Measurements from ENCODE around the gene UGT1A10.

The UGT1A10 gene

DNA sequence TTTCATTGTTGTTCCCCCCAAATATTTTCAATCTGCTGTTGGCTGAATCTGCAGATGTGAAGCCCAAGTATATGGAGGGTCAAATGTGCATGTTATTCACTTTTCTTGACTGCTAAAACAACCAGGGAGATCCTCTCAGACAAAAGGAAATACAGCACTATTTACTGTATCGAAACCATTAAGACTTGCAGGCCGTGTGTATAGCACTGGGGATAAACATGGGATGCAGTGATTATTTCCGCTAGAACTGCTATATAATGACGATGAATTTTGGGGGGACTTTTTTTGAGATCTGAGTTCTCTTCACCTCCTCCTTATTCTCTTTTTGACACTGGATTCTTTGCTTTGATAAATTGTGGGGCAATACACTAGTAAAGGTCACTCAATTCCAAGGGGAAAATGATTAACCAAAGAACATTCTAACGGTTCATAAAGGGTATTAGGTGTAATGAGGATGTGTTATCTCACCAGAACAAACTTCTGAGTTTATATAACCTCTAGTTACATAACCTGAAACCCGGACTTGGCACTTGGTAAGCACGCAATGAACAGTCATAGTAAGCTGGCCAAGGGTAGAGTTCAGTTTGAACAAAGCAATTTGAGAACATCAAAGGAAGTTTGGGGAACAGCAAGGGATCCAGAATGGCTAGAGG lies 120.3 kb downstream of the UGT1A10 start:
- H3K36me3 ChIP-seq: no peaks in the 10 kb centered on the region
- H3K27ac ChIP-seq: no peak overlapping the region
- no peak for TF ChIP-seq CTCF (IDR thresholded peaks at IDR 0.05; ENCODE audit: low read depth, low read length)

GRCh38 chr2:233758141-233758540 lies 121.9 kb downstream of the UGT1A10 start:
- Histone ChIP-seq H3K27me3 (ENCODE audit: insufficient read depth, low read depth, severe bottlenecking) (no peaks in the 10 kb centered on the region), H3K4me3 (ENCODE audit: low read depth, low read length) (no peak overlapping the region), H3K27ac (no peak overlapping the region), H3K36me3 (no peaks in the 10 kb centered on the region), H3K9me3 (ENCODE audit: severe bottlenecking) (no peaks in the 10 kb centered on the region)
- no peak for TF ChIP-seq CTCF (IDR thresholded peaks at IDR 0.05; ENCODE audit: low read depth, low read length)
- DNase-seq: no peak

More for the DNA sequence above, 120.3 kb downstream of the UGT1A10 start:
- Histone ChIP-seq H3K4me3 (ENCODE audit: low read depth, low read length) (no peak overlapping the region), H3K9me3 (ENCODE audit: severe bottlenecking) (peaks cover 8% of the 10 kb centered on the region), H3K27me3 (ENCODE audit: insufficient read depth, low read depth, severe bottlenecking) (no peaks in the 10 kb centered on the region)
- no peak for DNase-seq

- Histone ChIP-seq H3K36me3 (no peaks in the 10 kb centered on the region), H3K27ac (no peak overlapping the region), H3K4me3 (ENCODE audit: low read depth, low read length) (no peak overlapping the region), H3K9me3 (ENCODE audit: severe bottlenecking) (no peaks in the 10 kb centered on the region), H3K27me3 (ENCODE audit: insufficient read depth, low read depth, severe bottlenecking) (no peaks in the 10 kb centered on the region)
- DNase-seq: no peak
- no peak for TF ChIP-seq CTCF (IDR thresholded peaks at IDR 0.05; ENCODE audit: low read depth, low read length)
Measured at GRCh38 chr2:233758849-233759248, 122.6 kb downstream of the UGT1A10 start.

DNA sequence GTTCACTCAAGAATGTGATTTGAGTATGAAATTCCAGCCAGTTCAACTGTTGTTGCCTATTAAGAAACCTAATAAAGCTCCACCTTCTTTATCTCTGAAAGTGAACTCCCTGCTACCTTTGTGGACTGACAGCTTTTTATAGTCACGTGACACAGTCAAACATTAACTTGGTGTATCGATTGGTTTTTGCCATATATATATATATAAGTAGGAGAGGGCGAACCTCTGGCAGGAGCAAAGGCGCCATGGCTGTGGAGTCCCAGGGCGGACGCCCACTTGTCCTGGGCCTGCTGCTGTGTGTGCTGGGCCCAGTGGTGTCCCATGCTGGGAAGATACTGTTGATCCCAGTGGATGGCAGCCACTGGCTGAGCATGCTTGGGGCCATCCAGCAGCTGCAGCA lies 123.8 kb downstream of the UGT1A10 start, which contains the start of gene UGT1A1:
Gene UGT1A1, plus strand, starts transcription at position 228 of the 400 bp plus-strand sequence. Its CDS starts 18 bp downstream, at position 246.
- Histone ChIP-seq H3K36me3 (no peaks in the 10 kb centered on the region), H3K27me3 (ENCODE audit: insufficient read depth, low read depth, severe bottlenecking) (no peaks in the 10 kb centered on the region)

GRCh38 chr2:233761040-233761769 lies 125.0 kb downstream of the UGT1A10 start:
- Histone ChIP-seq H3K4me3 (ENCODE audit: low read depth, low read length) (no peak overlapping the region), H3K36me3 (no peaks in the 10 kb centered on the region), H3K9me3 (ENCODE audit: severe bottlenecking) (no peaks in the 10 kb centered on the region), H3K27me3 (ENCODE audit: insufficient read depth, low read depth, severe bottlenecking) (no peaks in the 10 kb centered on the region), H3K27ac (no peak overlapping the region)
- no peak for DNase-seq
- TF ChIP-seq CTCF (IDR thresholded peaks at IDR 0.05; ENCODE audit: low read depth, low read length): no peak

More for the DNA sequence above, 123.8 kb downstream of the UGT1A10 start, which contains the start of gene UGT1A1:
- Histone ChIP-seq H3K9me3 (ENCODE audit: severe bottlenecking) (no peaks in the 10 kb centered on the region), H3K4me3 (ENCODE audit: low read depth, low read length) (no peak within 1 kb of the TSS), H3K27ac (no peak within 1 kb of the TSS)
- no peak for DNase-seq
- TF ChIP-seq CTCF (IDR thresholded peaks at IDR 0.05; ENCODE audit: low read depth, low read length): no peak

Data from WERI-Rb-1 (cell line).